WTC11 (cell line): ENCODE results near the gene ERMAP. TPM values are rescaled to one million over a fixed set of nuclear protein-coding genes. Genes with fewer than 3 reads are reported as not detected.

Experiments used
- ATAC-seq: fragments of 200-7000 bp; cut with Tn5 transposase; 2 replicates; pipeline ENCODE4 v1.10.0; 2021; ENCODE audit warnings: mild to moderate bottlenecking, moderate library complexity
- CTCF ChIA-PET: fragments of 300-600 bp; sonication (Branson Sonifier 250); formaldehyde crosslinking; loops from one replicate; lab custom pipeline; 2021; ENCODE audit warnings: antibody characterized with exemption; lab: Charles Lee
- POLR2A ChIA-PET: fragments of 350-600 bp; sonication (Branson Sonifier 250); formaldehyde crosslinking; loops from one replicate; lab custom pipeline; 2021; ENCODE audit warnings: antibody characterized with exemption; lab: Charles Lee
- DNase-seq: peaks from one replicate; pipeline ENCODE4 v3.0.0; 2021; ENCODE audit warnings: low spot score
- H3K27ac Mint-ChIP-seq: 2 replicates; pipeline ENCODE4 v1.8.0; 2021; ENCODE audit warnings: mixed read lengths
- H3K27me3 Mint-ChIP-seq: 2 replicates; pipeline ENCODE4 v1.8.0; 2021; ENCODE audit warnings: low read depth, mild to moderate bottlenecking, moderate library complexity, mixed read lengths
- H3K36me3 Mint-ChIP-seq: 2 replicates; pipeline ENCODE4 v1.8.0; 2021; ENCODE audit warnings: mixed read lengths
- H3K4me1 Mint-ChIP-seq: 2 replicates; pipeline ENCODE4 v1.8.0; 2022; ENCODE audit warnings: mixed read lengths
- H3K4me3 Mint-ChIP-seq: 2 replicates; pipeline ENCODE4 v1.8.0; 2021; ENCODE audit warnings: mild to moderate bottlenecking, moderate library complexity, mixed read lengths
- H3K9me3 Mint-ChIP-seq: 2 replicates; pipeline ENCODE4 v1.8.0; 2021; ENCODE audit warnings: mixed read lengths
- AFF4 ChIP-seq: sonication (generic); formaldehyde crosslinking; IDR thresholded peaks from 2 replicates; pipeline ENCODE4 v1.8.1; 2023; ENCODE audit warnings: mild to moderate bottlenecking, missing genetic modification reagents, borderline replicate concordance
- CDX4 ChIP-seq: fragments of 250-450 bp; sonication (Bioruptor Pico); IDR thresholded peaks from 2 replicates; pipeline ENCODE4 v1.9.0; 2021; ENCODE audit warnings: moderate library complexity, mild to moderate bottlenecking, inconsistent platforms, borderline replicate concordance
- ETV6 ChIP-seq: sonication (generic); formaldehyde crosslinking; IDR thresholded peaks from 2 replicates; pipeline ENCODE4 v1.8.1; 2022; ENCODE audit warnings: mild to moderate bottlenecking, missing genetic modification reagents
- FOXJ3 ChIP-seq: sonication (generic); formaldehyde crosslinking; IDR thresholded peaks from 2 replicates; pipeline ENCODE4 v1.9.0; 2021; ENCODE audit warnings: missing genetic modification reagents, mild to moderate bottlenecking, borderline replicate concordance
- FOXP1 ChIP-seq: sonication (generic); formaldehyde crosslinking; IDR thresholded peaks from 2 replicates; pipeline ENCODE4 v1.8.0; 2022; ENCODE audit warnings: missing genetic modification reagents, mild to moderate bottlenecking, moderate library complexity, borderline replicate concordance
- GABPB1 ChIP-seq: sonication (generic); formaldehyde crosslinking; IDR thresholded peaks from 2 replicates; pipeline ENCODE4 v1.8.1; 2023; ENCODE audit warnings: mild to moderate bottlenecking, missing genetic modification reagents
- GTF2I ChIP-seq: fragments of 250-450 bp; sonication (Bioruptor Pico); conservative IDR thresholded peaks from 2 replicates; pipeline ENCODE4 v1.4.0; 2021; ENCODE audit warnings: mild to moderate bottlenecking
- HMGA2 ChIP-seq: fragments of 250-450 bp; sonication (Bioruptor Pico); IDR thresholded peaks from 2 replicates; pipeline ENCODE4 v1.4.0; 2021; ENCODE audit warnings: mild to moderate bottlenecking, moderate library complexity
- IRF1 ChIP-seq: sonication (generic); formaldehyde crosslinking; IDR thresholded peaks from 2 replicates; pipeline ENCODE4 v1.8.0; 2023; ENCODE audit warnings: missing genetic modification reagents
- NFATC4 ChIP-seq: fragments of 250-450 bp; sonication (Bioruptor Pico); IDR thresholded peaks from 2 replicates; pipeline ENCODE4 v1.9.0; 2021; ENCODE audit warnings: mild to moderate bottlenecking
- PREB ChIP-seq: sonication (generic); formaldehyde crosslinking; IDR thresholded peaks from 2 replicates; pipeline ENCODE4 v1.8.1; 2022; ENCODE audit warnings: mild to moderate bottlenecking, missing genetic modification reagents, moderate library complexity, borderline replicate concordance
- RORB ChIP-seq: fragments of 250-450 bp; sonication (Bioruptor Pico); IDR thresholded peaks from 2 replicates; pipeline ENCODE4 v1.9.0; 2021; ENCODE audit warnings: mild to moderate bottlenecking
- SOX15 ChIP-seq: fragments of 250-450 bp; sonication (Bioruptor Pico); IDR thresholded peaks from 2 replicates; pipeline ENCODE4 v1.9.0; 2021; ENCODE audit warnings: mild to moderate bottlenecking
- TEAD1 ChIP-seq: sonication (generic); formaldehyde crosslinking; IDR thresholded peaks from 2 replicates; pipeline ENCODE4 v1.8.0; 2022; ENCODE audit warnings: mild to moderate bottlenecking, missing genetic modification reagents
- USF2 ChIP-seq: sonication (generic); formaldehyde crosslinking; IDR thresholded peaks from 2 replicates; pipeline ENCODE4 v1.8.1; 2023; ENCODE audit warnings: mild to moderate bottlenecking, missing genetic modification reagents, moderate library complexity
- ZNF263 ChIP-seq: sonication (generic); formaldehyde crosslinking; IDR thresholded peaks from 2 replicates; pipeline ENCODE4 v1.8.1; 2022; ENCODE audit warnings: low read depth, mild to moderate bottlenecking, moderate library complexity, missing genetic modification reagents
- ZNF396 ChIP-seq: fragments of 250-450 bp; sonication (Bioruptor Pico); IDR thresholded peaks from 2 replicates; pipeline ENCODE4 v1.8.0; 2021; ENCODE audit warnings: mild to moderate bottlenecking, moderate library complexity, borderline replicate concordance
- ZNF416 ChIP-seq: fragments of 250-450 bp; sonication (Bioruptor Pico); IDR thresholded peaks from 2 replicates; pipeline ENCODE4 v1.9.0; 2021; ENCODE audit warnings: mild to moderate bottlenecking, inconsistent platforms
- ZNF425 ChIP-seq: fragments of 250-450 bp; sonication (Bioruptor Pico); conservative IDR thresholded peaks from 2 replicates; pipeline ENCODE4 v1.9.0; 2021; ENCODE audit warnings: mild to moderate bottlenecking
- ZNF512 ChIP-seq: sonication (generic); formaldehyde crosslinking; IDR thresholded peaks from 2 replicates; pipeline ENCODE4 v1.8.1; 2022; ENCODE audit warnings: missing genetic modification reagents, borderline replicate concordance
- total RNA-seq: library from RNA; stranded (reverse); gene quantifications from 3 replicates; pipeline ENCODE4 v1.2.3, GENCODE V29; 2021

The ERMAP gene
- total RNA-seq, 1 experiment from 2014 or later = 2.6 TPM

- ChIA-PET POLR2A (interaction anchor here (0.6 kb wide), 1 partner anchor 293 kb away, joined by 5 read pairs; no protein-coding TSS in a partner anchor), CTCF (interaction anchor here (1.2 kb wide), 1 partner anchor 27 kb away, joined by 3 read pairs; the partner anchor contains the start of gene ZNF691)
- Mint-ChIP-seq H3K4me1 (peaks cover 8% of the 10 kb centered on the region), H3K4me3 (no peak overlapping the region), H3K27ac (no peak overlapping the region; the same call in 1 of the 2 replicates), H3K27me3 (peaks cover 23% of the 10 kb centered on the region), H3K36me3 (no peaks in the 10 kb centered on the region), H3K9me3 (peaks cover 14% of the 10 kb centered on the region)
- DNase-seq (no peak), ATAC-seq (no peak)
- TF ChIP-seq NFATC4 (CRISPR knock-in tag) (no peak), FOXP1 (CRISPR knock-in tag) (no peak), USF2 (CRISPR knock-in tag) (no peak), GABPB1 (CRISPR knock-in tag) (no peak), ZNF512 (CRISPR knock-in tag) (no peak), HMGA2 (CRISPR knock-in tag) (no peak), PREB (CRISPR knock-in tag) (no peak), ETV6 (CRISPR knock-in tag) (no peak), ZNF263 (CRISPR knock-in tag) (no peak), RORB (CRISPR knock-in tag) (no peak), FOXJ3 (no peak), AFF4 (CRISPR knock-in tag) (no peak), CDX4 (CRISPR knock-in tag) (no peak), TEAD1 (CRISPR knock-in tag) (no peak), SOX15 (no peak), GTF2I (CRISPR knock-in tag) (no peak)
Observed at GRCh38 chr1:42873670-42874069, 56.7 kb downstream of the ERMAP start.

- H3K4me1 Mint-ChIP-seq = peaks cover 8% of the 10 kb centered on the region
- H3K4me3 Mint-ChIP-seq = no peak overlapping the region
- peaks cover 15% of the 10 kb centered on the region for H3K27me3 Mint-ChIP-seq
- no peak for ATAC-seq
- ChIA-PET CTCF (interaction anchor here (1.6 kb wide), 1 partner anchor 198 kb away, joined by 8 read pairs; no protein-coding TSS in a partner anchor), POLR2A (no interaction called here)
- no peaks in the 10 kb centered on the region for H3K36me3 Mint-ChIP-seq
- H3K9me3 Mint-ChIP-seq = peaks cover 14% of the 10 kb centered on the region
- no peak overlapping the region for H3K27ac Mint-ChIP-seq
- DNase-seq = no peak
- TF ChIP-seq ZNF416 (CRISPR knock-in tag) (no peak), ZNF396 (CRISPR knock-in tag) (no peak), AFF4 (CRISPR knock-in tag) (no peak), ZNF425 (CRISPR knock-in tag) (no peak), IRF1 (no peak), FOXJ3 (no peak)
Observed at GRCh38 chr1:42876009-42876408, 59.1 kb downstream of the ERMAP start.
